Right hindlimb (tissue), 1 donor: Measurements from ENCODE around the gene AMDHD1.

ENCODE experiments used
- DNase-seq: peaks from one replicate; pipeline ENCODE4 v3.0.0-alpha.2; 2018

Gene AMDHD1

DNA sequence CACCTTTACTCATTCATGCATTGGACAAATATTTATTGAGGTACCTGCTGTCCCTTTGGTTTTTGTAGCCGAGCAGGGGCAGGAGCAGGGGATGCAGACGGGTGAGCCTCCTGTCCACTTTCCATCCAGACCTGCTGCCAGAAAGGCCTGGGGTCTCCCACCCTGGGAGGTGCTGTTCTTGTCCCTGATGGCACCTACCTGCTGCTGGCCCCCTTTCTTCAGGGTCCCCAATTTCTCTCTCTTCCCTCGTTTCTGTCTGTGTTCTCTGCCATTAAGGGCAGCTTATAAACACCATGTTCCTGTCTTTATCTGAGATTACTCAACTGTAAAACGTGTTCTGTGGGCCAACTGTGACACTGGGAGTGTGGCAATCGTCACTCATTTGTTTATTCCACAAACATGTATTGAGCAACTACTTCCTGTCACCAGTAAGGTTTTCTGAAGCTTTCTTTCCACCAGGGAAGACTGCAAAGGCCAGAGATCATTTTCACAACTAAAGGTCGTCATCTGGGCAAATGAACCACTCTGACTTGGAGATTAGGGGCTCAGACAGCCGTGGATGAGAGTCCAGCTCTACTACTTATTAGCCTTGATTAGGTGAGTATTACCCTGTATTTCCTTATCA is 53.0 kb downstream of the AMDHD1 start, which contains the start of gene HAL:
Gene HAL (minus strand): TSS at position 311 of the 625 bp plus-strand sequence. CDS start 434 bp downstream, outside the sequence.
- DNase-seq: no peak

DNA sequence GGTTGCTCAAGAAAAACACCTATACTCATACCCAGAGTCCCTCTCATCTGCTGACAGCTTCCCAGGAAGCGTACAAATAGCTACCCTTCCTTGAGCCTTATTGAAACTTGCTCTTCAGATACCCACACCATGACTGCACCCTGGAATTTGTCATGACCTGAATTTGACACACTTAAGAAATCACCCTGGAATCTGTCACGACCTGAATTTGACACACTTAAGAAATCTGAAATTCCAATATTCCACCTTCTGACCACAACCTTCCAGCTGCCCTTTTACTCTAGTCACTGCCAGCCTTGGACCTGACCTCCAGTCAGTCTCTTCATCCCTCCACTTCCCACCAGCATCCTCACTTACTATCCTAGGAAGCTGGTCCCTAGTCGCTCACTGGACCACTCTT is 54.1 kb downstream of the AMDHD1 start:
- no peak for DNase-seq

GRCh38 chr12:95997911-95998510 is 54.9 kb downstream of the AMDHD1 start:
- no peak for DNase-seq

GRCh38 chr12:95998611-95999286 is 55.6 kb downstream of the AMDHD1 start:
- DNase-seq: peak; percentile 24

GRCh38 chr12:95999484-95999883 is 56.4 kb downstream of the AMDHD1 start:
- DNase-seq: no peak

DNA sequence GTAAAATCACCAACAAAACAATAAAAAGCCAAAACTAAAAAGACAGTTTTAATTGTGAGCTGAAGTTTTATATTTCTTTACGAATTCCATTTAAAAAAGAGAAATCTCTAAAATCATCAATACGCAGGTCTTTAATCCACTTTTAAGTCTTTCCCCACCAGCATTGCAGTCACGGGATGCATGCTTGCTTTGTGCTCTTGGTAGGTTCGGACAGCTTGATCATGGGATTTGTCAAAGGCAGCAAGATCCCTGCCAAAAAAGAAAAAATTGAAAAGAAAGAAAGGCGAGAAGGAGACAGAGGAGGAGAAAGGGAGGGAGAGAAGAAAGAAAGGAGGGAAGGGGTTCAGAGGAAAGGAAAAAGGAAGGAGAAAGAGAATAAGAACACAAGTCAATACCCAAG is 57.7 kb downstream of the AMDHD1 start:
- no peak for DNase-seq

DNA sequence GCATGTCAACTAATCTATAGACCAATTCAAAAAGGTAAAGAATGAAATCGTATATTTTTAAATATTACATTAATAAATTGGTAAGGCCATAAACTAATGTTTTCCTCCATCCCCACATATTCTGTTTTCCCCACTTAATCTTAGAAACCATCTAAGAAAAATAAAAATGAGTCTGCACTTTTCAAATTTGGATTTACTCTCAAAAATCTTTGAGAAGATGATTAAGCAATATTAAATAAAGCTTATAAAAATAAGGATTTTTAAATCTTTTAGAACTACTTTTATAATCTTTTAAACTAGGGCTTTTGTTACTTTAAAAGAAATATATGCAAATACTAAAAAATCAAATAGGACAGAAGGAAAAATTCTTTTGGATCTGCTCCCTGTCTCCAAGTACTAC is 63.6 kb downstream of the AMDHD1 start:
- DNase-seq: no peak

GRCh38 chr12:96007729-96008128 is 64.6 kb downstream of the AMDHD1 start:
- no peak for DNase-seq

DNA sequence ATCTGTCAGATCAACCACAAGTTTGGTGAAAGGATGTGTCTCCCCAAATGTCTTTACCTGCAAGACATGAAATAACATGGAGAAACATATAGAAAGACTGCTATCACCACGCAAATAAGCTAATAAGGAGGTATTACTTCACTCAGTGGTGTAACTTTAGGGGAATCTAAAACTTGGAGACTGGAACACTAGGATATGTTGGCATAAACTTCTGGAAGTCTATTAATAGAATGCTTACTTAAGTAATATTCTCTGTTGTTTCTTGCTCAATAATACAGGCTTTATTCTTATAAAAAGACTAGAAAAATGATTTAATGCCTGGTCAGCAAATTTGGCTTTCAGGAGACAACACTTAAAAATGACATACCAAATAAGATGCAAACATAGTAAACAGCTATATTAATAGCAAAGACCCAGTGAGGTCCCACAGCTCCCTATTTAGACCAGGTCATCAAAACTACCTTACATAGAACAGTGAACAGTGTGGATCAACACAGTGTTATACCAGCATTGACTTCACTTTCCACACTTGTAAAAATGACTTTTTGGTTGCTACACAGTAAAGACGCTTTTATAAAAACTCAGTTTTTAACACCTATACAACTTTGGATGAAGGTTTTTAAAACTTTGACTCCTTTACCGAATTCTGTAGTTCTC is 71.9 kb downstream of the AMDHD1 start:
- no peak for DNase-seq

DNA sequence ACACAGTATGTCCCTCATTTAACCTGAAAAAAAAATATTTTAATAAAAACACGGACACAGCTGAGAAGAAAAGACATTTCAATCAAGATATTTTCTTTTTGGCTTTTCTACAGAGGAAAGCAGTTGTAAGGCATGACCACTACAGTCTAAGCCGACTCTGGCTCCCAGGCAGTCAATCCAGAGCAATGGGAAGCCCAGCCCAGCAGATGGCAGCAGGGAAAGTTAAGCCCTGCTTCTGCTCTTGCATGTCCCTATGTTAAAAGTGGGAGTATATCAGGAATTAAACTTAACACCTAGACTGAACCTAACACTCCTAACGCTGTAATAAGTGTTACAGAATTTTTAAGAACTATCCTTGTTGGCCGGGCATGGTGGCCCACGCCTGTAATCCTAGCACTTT is 72.5 kb downstream of the AMDHD1 start:
- peak; percentile 29 for DNase-seq
